Measurements from ENCODE around the gene TSACC.
A peak's percentile ranks its signal among the peaks of the same experiment; 100 is the strongest.
"Not testable (repeated sequence)": the region's sequence is repeated elsewhere in the genome, so short reads cannot be mapped to it uniquely, and the experiment has no call there.

The TSACC gene

GRCh38 chr1:156338180-156338976 is at the start of gene TSACC, which contains the start of gene CCT3:
Gene TSACC (plus strand): TSS chr1:156338526. CDS start chr1:156339758, 1,232 bp downstream.
Gene CCT3 (minus strand): TSS chr1:156338292. CDS start chr1:156338184, 108 bp downstream.
- peak; percentile 98 for DNase-seq (ENCODE audit: insufficient read length, low spot score)
- FAIRE-seq = peak; percentile 81
- peak; percentile 87 for TF ChIP-seq POLR2A (IDR thresholded peaks at IDR 0.05; ENCODE audit: low read depth, low read length)

- FAIRE-seq (no peak), DNase-seq (ENCODE audit: insufficient read length, low spot score) (no peak)
- no peak for TF ChIP-seq POLR2A (IDR thresholded peaks at IDR 0.05; ENCODE audit: low read depth, low read length)
Measured at GRCh38 chr1:156289857-156290256, 48.5 kb upstream of the TSACC start.

- no peak for TF ChIP-seq POLR2A (IDR thresholded peaks at IDR 0.05; ENCODE audit: low read depth, low read length)
- FAIRE-seq (no peak), DNase-seq (ENCODE audit: insufficient read length, low spot score) (no peak)
Measured at GRCh38 chr1:156291226-156292061, 46.9 kb upstream of the TSACC start.

GRCh38 chr1:156293098-156293434 is 45.3 kb upstream of the TSACC start:
- TF ChIP-seq POLR2A (IDR thresholded peaks at IDR 0.05; ENCODE audit: low read depth, low read length) = no peak
- DNase-seq (ENCODE audit: insufficient read length, low spot score) (no peak), FAIRE-seq (no peak)

- DNase-seq (ENCODE audit: insufficient read length, low spot score) (no peak), FAIRE-seq (no peak)
- no peak for TF ChIP-seq POLR2A (IDR thresholded peaks at IDR 0.05; ENCODE audit: low read depth, low read length)
Measured at GRCh38 chr1:156293895-156294294, 44.4 kb upstream of the TSACC start.

- DNase-seq (ENCODE audit: insufficient read length, low spot score) (peak; percentile 73), FAIRE-seq (no peak)
- TF ChIP-seq POLR2A (IDR thresholded peaks at IDR 0.05; ENCODE audit: low read depth, low read length) = peak; percentile 45; the same call in 1 of the 2 replicates
Measured at GRCh38 chr1:156295391-156295947, 42.9 kb upstream of the TSACC start, which contains the start of gene GLMP. Gene GLMP (minus strand): TSS chr1:156295679. CDS start chr1:156295645, 34 bp downstream.

GRCh38 chr1:156298852-156299357 is 39.4 kb upstream of the TSACC start, which contains the start of gene VHLL:
Gene VHLL (minus strand): TSS chr1:156299307. CDS start chr1:156299189, 118 bp downstream.
- no peak for DNase-seq (ENCODE audit: insufficient read length, low spot score)
- FAIRE-seq = no peak
- no peak for TF ChIP-seq POLR2A (IDR thresholded peaks at IDR 0.05; ENCODE audit: low read depth, low read length)

- DNase-seq (ENCODE audit: insufficient read length, low spot score) (no peak), FAIRE-seq (no peak)
- TF ChIP-seq POLR2A (IDR thresholded peaks at IDR 0.05; ENCODE audit: low read depth, low read length) = no peak
Measured at GRCh38 chr1:156303241-156303640, 35.1 kb upstream of the TSACC start.

- TF ChIP-seq POLR2A (IDR thresholded peaks at IDR 0.05; ENCODE audit: low read depth, low read length) = no peak
- FAIRE-seq (no peak), DNase-seq (ENCODE audit: insufficient read length, low spot score) (no peak)
Measured at GRCh38 chr1:156305215-156305614, 33.1 kb upstream of the TSACC start.

- no peak for TF ChIP-seq POLR2A (IDR thresholded peaks at IDR 0.05; ENCODE audit: low read depth, low read length)
- DNase-seq (ENCODE audit: insufficient read length, low spot score) (no peak), FAIRE-seq (no peak)
Measured at GRCh38 chr1:156308078-156308477, 30.2 kb upstream of the TSACC start.

GRCh38 chr1:156310962-156311361 is 27.4 kb upstream of the TSACC start:
- DNase-seq (ENCODE audit: insufficient read length, low spot score) (no peak), FAIRE-seq (no peak)
- no peak for TF ChIP-seq POLR2A (IDR thresholded peaks at IDR 0.05; ENCODE audit: low read depth, low read length)

- TF ChIP-seq POLR2A (IDR thresholded peaks at IDR 0.05; ENCODE audit: low read depth, low read length) = no peak
- no peak for DNase-seq (ENCODE audit: insufficient read length, low spot score)
- FAIRE-seq = no peak
Measured at GRCh38 chr1:156316909-156317308, 21.4 kb upstream of the TSACC start.

GRCh38 chr1:156319664-156320063 is 18.7 kb upstream of the TSACC start:
- DNase-seq (ENCODE audit: insufficient read length, low spot score) (no peak), FAIRE-seq (no peak)
- no peak for TF ChIP-seq POLR2A (IDR thresholded peaks at IDR 0.05; ENCODE audit: low read depth, low read length)

GRCh38 chr1:156320560-156320959 is 17.8 kb upstream of the TSACC start:
- DNase-seq (ENCODE audit: insufficient read length, low spot score) = no peak
- TF ChIP-seq POLR2A (IDR thresholded peaks at IDR 0.05; ENCODE audit: low read depth, low read length) = no peak

GRCh38 chr1:156323179-156323578 is 15.1 kb upstream of the TSACC start:
- FAIRE-seq; DNase-seq (ENCODE audit: insufficient read length, low spot score): not testable (repeated sequence)

More at GRCh38 chr1:156320560-156320959, 17.8 kb upstream of the TSACC start:
- no peak for FAIRE-seq

Measured in H54 (cell line).